Gastrocnemius medialis (tissue), 4 donors: ENCODE data around the gene ASPRV1.

ENCODE experiments used
- POLR2A ChIP-seq, 2 donors: fragments of 450-650 bp; IDR thresholded peaks; one replicate each; pipeline ENCODE4 v1.6.1; 2017; ENCODE audit warnings: antibody characterized with exemption in 2 of 2, mild to moderate bottlenecking in 2 of 2, moderate library complexity in 2 of 2
- TF ChIP-seq, protein P1 (sequence below), 5 experiments: fragments of 450-650 bp in 3 of 5; fragments of 200-600 bp in 2 of 5; sonication (generic) in 2 of 5; IDR thresholded peaks in 4 of 5; conservative IDR thresholded peaks in 1 of 5; 1 replicate in 4 of 5; 2 replicates in 1 of 5; pipeline ENCODE4 v1.5.1; 2016 to 2019; ENCODE audit warnings: antibody characterized with exemption in 5 of 5, mild to moderate bottlenecking in 3 of 5, moderate library complexity in 3 of 5

DNA sequence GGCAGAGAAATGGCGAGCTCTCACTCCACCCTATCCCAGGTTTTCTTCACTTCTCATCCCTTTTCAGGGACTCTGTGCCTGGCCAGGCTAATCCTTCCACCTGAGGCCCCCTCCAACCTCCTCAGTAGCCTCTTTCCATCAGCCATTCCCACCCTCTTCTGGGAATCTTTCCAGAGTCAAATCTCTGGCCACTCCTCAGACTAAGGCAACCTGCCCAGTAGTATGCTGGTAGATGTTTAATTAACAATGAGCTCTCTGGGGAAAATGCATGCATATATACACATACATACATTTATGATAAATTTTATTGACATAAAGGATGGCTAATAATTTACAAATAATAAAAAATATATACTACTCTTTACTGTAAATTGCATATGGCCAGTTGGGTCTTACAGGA lies 11.4 kb upstream of the ASPRV1 start:
- TF ChIP-seq, protein P1, sequence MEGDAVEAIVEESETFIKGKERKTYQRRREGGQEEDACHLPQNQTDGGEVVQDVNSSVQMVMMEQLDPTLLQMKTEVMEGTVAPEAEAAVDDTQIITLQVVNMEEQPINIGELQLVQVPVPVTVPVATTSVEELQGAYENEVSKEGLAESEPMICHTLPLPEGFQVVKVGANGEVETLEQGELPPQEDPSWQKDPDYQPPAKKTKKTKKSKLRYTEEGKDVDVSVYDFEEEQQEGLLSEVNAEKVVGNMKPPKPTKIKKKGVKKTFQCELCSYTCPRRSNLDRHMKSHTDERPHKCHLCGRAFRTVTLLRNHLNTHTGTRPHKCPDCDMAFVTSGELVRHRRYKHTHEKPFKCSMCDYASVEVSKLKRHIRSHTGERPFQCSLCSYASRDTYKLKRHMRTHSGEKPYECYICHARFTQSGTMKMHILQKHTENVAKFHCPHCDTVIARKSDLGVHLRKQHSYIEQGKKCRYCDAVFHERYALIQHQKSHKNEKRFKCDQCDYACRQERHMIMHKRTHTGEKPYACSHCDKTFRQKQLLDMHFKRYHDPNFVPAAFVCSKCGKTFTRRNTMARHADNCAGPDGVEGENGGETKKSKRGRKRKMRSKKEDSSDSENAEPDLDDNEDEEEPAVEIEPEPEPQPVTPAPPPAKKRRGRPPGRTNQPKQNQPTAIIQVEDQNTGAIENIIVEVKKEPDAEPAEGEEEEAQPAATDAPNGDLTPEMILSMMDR (IDR thresholded peaks at IDR 0.05 in 4 of 5, conservative IDR thresholded peaks at IDR 0.05 in 1 of 5): no peak
- TF ChIP-seq POLR2A (IDR thresholded peaks at IDR 0.05): no peak
